Neural crest cell (in vitro differentiated cells): ENCODE results near the gene HNRNPA3. TPM values are rescaled to one million over a fixed set of nuclear protein-coding genes. Genes with fewer than 3 reads are reported as not detected.

Source experiments
- DNase-seq: peaks from one replicate; pipeline ENCODE4 v3.0.0; 2021; ENCODE audit warnings: low read depth, mixed read lengths, low spot score
- H3K27ac Mint-ChIP-seq: one replicate; pipeline ENCODE4 v1.8.0; 2021; ENCODE audit warnings: mild to moderate bottlenecking, mixed read lengths; ENCODE audit not compliant: unreplicated experiment
- H3K27me3 Mint-ChIP-seq: 2 replicates; pipeline ENCODE4 v1.8.0; 2021; ENCODE audit warnings: low read depth, mild to moderate bottlenecking, mixed read lengths
- H3K36me3 Mint-ChIP-seq: 2 replicates; pipeline ENCODE4 v1.8.0; 2021; ENCODE audit warnings: low read depth, mild to moderate bottlenecking, mixed read lengths
- H3K4me1 Mint-ChIP-seq: 2 replicates; pipeline ENCODE4 v1.8.0; 2021; ENCODE audit warnings: mixed read lengths
- H3K4me3 Mint-ChIP-seq: one replicate; pipeline ENCODE4 v1.8.0; 2021; ENCODE audit warnings: mild to moderate bottlenecking, mixed read lengths
- H3K9me3 Mint-ChIP-seq: 2 replicates; pipeline ENCODE4 v1.8.0; 2021; ENCODE audit warnings: mixed read lengths
- CTCF ChIP-seq: fragments of 200-600 bp; sonication (generic); conservative IDR thresholded peaks from 2 replicates; pipeline ENCODE4 v1.5.0; 2021; ENCODE audit warnings: antibody characterized with exemption, mild to moderate bottlenecking
- total RNA-seq: library from RNA; stranded (reverse); gene quantifications from 2 replicates; pipeline ENCODE4 v1.2.1, GENCODE V29; 2021

The HNRNPA3 gene
- total RNA-seq, 1 donor from 2014 or later, result 397 TPM

- Mint-ChIP-seq H3K4me3 (no peak overlapping the region), H3K27me3 (no peaks in the 10 kb centered on the region), H3K27ac (peak overlapping the region; percentile 58), H3K9me3 (no peaks in the 10 kb centered on the region), H3K36me3 (no peaks in the 10 kb centered on the region), H3K4me1 (peaks cover 8% of the 10 kb centered on the region)
- TF ChIP-seq CTCF, result no peak
- no peak for DNase-seq
These were observed 24.8 kb upstream of the HNRNPA3 start for GRCh38 chr2:177187631-177188312.

- Mint-ChIP-seq H3K9me3 (no peaks in the 10 kb centered on the region), H3K4me1 (peaks cover 8% of the 10 kb centered on the region), H3K27ac (no peak overlapping the region), H3K36me3 (no peaks in the 10 kb centered on the region), H3K4me3 (no peak overlapping the region), H3K27me3 (no peaks in the 10 kb centered on the region)
- TF ChIP-seq CTCF, result no peak
- DNase-seq, result no peak
These were observed 23.8 kb upstream of the HNRNPA3 start for GRCh38 chr2:177188482-177189469.

GRCh38 chr2:177190941-177191340, 21.7 kb upstream of the HNRNPA3 start:
- Mint-ChIP-seq H3K27me3 (no peaks in the 10 kb centered on the region), H3K4me1 (peaks cover 8% of the 10 kb centered on the region), H3K9me3 (no peaks in the 10 kb centered on the region), H3K36me3 (no peaks in the 10 kb centered on the region), H3K4me3 (no peak overlapping the region), H3K27ac (no peak overlapping the region)
- DNase-seq, result no peak
- no peak for TF ChIP-seq CTCF

- H3K27me3 Mint-ChIP-seq, result no peaks in the 10 kb centered on the region
- no peak for TF ChIP-seq CTCF
- no peak overlapping the region for H3K27ac Mint-ChIP-seq
- H3K9me3 Mint-ChIP-seq, result no peaks in the 10 kb centered on the region
- H3K36me3 Mint-ChIP-seq, result no peaks in the 10 kb centered on the region
- no peak overlapping the region for H3K4me3 Mint-ChIP-seq
- no peak for DNase-seq
- peaks cover 2% of the 10 kb centered on the region for H3K4me1 Mint-ChIP-seq
These were observed 19.8 kb upstream of the HNRNPA3 start for GRCh38 chr2:177192788-177193187.

- Mint-ChIP-seq H3K4me1 (no peaks in the 10 kb centered on the region), H3K4me3 (no peak overlapping the region), H3K27me3 (no peaks in the 10 kb centered on the region), H3K36me3 (no peaks in the 10 kb centered on the region), H3K9me3 (no peaks in the 10 kb centered on the region), H3K27ac (no peak overlapping the region)
- TF ChIP-seq CTCF, result no peak
- no peak for DNase-seq
These were observed 19.4 kb upstream of the HNRNPA3 start for GRCh38 chr2:177193240-177193639.
